CD4-positive, alpha-beta T cell treated with Interleukin-2 at 100 ng/mL for 4 hours (primary cell): ENCODE measurements around the gene POLR2I.
A peak's percentile ranks its signal among the peaks of the same experiment; 100 is the strongest.

Source experiments
- DNase-seq: peaks from one replicate; pipeline ENCODE4 v3.0.0-alpha.2; 2020; ENCODE audit warnings: low spot score

POLR2I gene

DNA sequence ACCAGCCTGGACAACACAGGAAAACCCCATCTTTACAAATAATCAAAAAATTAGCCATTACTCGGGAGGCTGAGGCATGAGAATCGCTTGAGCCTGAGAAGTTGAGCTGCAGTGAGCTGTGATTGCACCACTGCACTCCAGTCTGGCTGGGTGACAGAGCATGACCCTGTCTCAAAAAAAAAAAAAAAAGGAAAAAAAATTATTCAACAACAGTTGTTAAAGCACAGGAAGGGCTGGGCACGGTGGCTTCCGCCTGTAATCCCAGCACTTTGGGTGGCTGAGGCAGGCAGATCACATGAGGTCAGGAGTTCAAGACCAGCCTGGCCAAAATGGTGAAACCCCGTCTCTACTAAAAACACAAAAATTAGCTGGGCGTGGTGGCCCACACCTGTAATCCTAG lies 16.5 kb upstream of the POLR2I start:
- peak; percentile 26 for DNase-seq

DNA sequence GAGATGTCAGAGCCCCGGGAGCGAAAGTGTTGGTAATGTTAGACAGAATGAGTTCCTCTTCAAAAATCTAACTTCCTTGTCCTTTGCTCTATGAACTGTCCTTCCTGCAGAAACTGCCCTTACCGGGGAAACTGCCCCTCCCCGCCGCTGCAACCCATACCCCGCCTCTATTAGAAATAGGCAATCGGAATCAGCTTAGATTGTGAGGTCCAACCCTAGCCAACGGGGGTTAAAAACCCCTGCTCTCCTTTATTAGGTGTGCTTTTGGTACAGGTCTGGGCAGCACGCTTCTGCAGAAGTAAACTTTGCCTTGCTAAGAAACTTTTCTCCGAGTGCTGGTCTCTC lies 13.7 kb upstream of the POLR2I start:
- DNase-seq, result no peak

DNA sequence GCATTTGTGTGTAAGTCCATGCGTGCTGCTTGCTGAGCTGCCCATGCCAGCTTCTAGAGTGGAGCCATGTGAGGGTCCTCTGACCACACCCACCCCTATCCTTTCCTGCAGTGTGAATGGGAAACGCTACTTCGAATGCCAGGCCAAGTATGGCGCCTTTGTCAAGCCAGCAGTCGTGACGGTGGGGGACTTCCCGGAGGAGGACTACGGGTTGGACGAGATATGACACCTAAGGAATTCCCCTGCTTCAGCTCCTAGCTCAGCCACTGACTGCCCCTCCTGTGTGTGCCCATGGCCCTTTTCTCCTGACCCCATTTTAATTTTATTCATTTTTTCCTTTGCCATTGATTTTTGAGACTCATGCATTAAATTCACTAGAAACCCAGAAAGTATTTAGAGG lies 10.9 kb upstream of the POLR2I start:
- DNase-seq, result no peak

DNA sequence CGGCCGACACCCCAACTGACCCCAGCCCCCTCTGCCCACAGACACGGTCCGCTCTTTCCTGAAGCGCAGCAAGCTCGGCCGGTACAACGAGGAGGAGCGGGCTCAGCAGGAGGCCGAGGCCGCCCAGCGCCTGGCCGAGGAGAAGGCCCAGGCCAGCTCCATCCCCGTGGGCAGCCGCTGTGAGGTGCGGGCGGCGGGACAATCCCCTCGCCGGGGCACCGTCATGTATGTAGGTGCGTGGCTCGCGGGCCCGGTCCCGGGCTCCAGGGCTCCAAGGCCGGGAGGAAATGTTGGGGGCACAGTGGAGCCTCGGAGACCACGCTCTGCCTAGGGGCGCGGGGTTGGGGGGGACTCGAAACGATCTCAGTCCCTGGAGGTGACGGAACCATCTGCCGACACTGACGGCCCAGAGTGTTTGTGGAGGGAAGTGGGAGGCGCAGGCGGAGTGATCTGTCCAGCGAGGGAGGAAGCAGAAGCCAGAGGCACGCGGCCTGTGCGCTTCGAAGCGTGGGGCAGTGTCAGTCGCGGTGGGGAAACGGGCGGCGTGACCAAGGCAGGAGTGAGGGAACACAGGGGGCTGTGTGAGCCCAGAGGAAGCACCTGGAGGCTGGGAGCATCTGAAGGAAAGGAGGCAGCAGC lies 6.9 kb upstream of the POLR2I start:
- no peak for DNase-seq

DNA sequence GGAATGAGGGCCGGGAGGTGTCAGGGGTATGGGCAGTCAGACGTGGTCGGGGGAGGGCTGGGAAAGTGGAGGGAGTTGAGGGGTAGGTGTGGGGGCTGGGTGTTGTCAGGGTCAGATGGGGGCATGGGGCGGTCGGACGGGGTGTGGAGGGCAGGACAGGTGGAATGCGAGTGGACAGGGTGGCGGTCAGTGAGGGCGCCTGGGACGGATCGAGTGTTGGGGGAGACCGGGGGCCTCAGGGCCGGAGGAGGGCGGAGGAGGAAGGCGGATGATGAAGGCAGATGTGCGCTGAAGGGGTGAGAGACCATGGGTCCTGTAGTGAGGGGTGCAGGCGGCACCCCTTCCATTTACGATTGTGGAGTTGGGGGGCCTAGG lies 6.3 kb upstream of the POLR2I start:
- no peak for DNase-seq

DNA sequence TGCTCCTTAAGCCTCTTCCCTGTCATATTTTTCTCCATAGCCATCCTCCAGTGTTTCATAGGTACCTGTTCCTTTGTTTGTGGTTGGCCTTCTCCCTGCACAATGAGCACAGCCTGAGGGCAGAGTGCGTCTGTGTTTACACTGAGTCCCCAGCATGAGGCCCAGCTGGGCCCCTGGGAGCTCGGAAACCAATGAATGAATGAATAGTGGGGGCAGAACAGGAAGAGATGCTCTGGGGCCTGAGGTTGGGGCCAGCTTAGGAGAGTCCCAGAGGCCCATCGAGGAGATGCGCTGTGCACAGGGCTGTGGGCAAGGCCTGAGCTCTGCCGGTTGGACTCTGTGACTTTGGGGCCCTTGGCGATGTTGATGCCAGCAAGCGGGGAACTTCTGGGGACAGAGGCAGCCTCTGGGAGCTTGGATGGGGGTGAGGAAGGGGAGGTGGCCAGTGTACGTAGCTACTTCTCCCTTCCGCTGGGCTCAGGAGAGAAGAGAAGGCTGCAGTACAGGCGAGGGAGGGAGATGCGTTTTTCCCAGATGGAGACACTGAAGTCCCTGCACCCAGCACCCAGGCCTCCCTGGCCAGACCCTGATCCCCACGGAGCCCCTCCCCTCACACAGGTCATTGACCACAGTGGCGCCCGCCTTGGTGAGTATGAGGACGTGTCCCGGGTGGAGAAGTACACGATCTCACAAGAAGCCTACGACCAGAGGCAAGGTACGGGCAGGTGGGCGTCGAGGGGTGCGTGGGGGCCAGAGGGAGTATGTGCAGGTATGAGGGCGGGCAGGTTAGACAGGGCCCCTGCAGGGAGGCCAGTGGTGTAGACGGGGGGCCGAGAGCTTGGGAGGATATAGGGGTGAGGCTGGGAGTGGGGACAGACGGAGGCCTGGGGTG lies 5.7 kb upstream of the POLR2I start:
- no peak for DNase-seq

GRCh38 chr19:36116344-36116637 lies 1.6 kb upstream of the POLR2I start:
- no peak for DNase-seq

DNA sequence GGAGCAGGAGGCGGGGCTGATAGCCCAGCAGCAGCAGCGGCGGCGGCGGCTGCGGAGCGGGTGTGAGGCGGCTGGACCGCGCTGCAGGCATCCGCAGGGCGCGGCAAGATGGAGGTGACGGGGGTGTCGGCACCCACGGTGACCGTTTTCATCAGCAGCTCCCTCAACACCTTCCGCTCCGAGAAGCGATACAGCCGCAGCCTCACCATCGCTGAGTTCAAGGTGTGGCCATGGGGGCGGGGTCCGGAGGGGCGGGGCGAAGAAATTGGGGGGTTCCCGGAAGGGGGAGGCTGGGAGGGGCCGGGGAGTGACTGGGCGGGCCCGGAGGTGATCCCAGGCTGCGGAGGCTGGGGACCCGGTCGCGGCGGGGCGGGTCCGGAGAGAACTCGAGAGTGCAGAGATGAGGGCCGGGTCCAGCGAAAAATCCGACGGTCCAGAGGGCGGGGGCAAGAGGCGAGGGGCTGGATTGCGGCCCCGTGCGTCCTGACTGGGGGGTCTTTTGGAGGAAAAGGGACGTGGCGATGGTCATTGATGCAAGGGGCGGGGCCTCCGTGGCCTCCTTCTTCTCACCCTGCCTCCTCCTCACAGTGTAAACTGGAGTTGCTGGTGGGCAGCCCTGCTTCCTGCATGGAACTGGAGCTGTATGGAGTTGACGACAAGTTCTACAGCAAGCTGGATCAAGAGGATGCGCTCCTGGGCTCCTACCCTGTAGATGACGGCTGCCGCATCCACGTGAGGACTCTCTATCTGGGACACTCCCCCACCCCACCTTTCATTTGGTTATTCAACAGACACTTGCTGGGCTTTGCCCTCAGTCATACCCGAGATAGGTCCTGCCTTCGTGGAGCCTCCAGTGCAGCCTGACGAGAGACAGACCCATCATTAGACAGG lies 1.0 kb upstream of the POLR2I start, which contains the start of gene TBCB:
Gene TBCB, plus strand, starts transcription at position 16 of the 891 bp plus-strand sequence. Its CDS starts 93 bp downstream, at position 109.
- DNase-seq, result peak; percentile 92

DNA sequence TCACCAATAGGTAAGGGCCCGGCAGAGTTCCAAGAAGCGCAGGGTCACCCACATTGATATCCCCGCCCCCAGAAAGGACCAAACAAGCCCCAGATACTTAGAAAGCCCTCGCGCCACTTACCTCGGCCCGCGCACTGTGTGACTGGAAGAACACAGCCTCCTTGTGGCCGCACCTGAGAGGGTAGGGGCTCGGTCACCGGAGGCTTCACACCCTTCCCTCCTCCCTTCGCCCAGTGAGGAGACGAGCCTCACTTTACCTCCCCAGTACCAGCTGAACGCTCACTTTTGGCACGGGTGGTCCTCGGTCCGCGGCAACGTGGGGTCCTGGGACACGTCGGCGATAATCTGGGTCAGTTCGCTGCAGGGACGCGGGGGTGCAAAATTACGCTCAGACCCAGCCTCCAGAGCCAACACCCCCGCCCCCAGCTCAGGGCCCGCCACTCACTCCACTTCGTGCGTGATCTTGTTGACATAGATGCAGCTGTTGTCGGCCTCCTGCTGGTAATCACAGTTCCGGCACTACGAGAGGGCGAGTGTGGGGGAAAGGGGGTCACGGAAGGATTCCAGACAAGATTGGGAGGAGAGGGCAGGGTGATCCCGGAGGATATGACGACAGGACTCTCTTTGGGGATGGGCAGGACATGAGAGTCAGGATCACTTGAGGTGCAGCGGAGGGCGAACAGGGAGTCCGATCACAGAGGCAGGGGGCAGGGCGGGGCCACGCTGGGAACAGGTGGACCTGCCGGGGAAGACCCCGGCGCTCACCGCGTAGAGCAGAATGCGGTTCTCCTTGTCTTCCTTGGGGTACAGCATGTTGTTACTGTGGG lies 568 bp downstream of the POLR2I start:
- DNase-seq, result no peak

DNA sequence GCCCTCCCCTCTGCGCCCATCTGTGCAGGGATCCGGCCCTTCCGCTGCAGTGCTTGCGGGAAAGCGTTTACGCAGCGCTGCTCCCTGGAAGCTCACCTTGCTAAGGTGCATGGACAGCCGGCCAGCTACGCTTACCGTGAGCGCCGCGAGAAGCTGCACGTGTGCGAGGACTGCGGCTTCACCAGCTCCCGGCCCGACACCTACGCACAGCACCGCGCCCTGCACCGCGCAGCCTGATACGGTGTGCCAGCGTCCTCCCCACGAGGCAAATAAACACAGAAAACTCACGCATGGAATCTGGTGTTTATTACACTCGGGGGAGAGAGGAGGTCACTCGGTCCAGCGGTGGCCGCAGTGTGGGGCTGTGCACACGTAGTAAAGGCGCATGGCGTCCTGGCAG lies 1.2 kb downstream of the POLR2I start:
- DNase-seq, result no peak

DNA sequence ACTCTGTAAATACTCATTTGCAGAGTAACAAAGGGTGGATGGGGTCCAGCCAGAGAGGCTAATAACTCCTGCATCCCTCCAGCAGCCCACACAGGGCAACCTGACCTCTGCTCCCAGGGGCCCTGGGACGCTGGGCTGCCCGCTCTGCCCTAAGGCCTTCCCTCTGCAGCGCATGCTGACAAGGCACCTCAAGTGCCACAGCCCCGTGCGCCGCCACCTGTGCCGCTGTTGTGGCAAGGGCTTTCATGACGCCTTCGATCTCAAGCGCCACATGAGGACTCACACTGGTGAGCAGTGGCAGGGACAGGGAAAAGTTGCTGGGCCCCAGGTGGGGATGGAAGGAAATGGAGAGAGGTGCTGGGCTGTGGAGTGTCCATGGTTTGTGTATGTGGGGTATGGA lies 2.0 kb downstream of the POLR2I start:
- no peak for DNase-seq

DNA sequence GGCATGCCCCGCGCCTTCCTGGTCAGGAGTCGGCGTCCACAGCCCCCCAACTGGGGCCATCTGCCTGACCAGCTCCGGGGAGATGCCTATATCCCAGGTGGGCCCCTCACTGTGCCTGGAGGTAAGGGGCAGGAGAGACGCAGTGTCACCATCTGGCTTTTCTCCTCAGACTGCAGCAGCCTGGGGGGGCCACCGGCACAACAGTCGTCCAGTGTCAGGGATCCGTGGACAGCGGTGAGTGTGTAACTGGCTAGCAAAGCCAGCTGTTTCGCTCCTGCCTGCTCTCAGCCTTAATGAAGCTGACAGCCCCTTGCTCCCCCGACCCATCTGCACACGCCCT lies 3.5 kb downstream of the POLR2I start:
- DNase-seq, result no peak

- DNase-seq, result no peak
Observed at GRCh38 chr19:36110487-36111199, 4.0 kb downstream of the POLR2I start, which contains the start of gene OVOL3. Gene OVOL3 (plus strand): TSS chr19:36111143. CDS start chr19:36111203, 60 bp downstream.

DNA sequence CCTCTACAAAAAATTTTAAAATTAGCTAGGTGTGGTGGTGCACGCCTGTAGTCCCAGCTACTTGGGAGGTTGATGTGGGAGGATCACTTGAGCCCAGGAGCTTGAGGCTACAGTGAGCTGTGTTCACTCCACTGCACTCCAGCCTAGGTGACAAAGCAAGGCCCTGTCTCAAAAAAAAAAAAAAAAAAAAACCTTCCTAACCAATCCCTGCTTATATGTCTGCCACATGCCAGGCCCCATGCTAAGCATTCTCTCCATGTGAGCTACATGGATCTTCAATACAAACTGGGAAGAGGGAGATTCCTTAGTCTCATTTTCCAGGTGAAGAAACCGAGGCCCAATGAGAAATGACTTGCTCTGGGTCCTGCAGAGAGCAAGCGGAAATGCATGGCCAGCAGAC lies 6.0 kb downstream of the POLR2I start:
- no peak for DNase-seq

DNA sequence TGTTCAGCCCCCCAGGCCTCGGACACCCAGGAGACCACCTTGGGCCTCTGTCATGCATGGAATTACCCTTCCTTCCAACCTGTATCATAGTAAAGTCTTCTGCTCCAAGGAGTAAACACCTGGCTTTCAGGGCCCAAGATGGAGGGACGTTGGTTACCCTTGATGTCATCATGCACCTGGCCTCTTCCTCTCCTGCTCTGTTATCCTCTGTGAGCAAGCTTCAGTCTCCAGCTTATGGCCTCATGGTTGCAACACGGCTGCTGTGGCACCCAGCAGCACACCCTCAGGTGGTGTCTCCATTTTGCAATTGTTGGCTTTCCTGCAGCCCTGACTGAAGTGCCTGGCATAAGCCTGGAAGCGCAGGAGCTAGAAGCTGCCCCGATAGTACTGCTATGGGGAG lies 7.7 kb downstream of the POLR2I start:
- DNase-seq, result no peak

DNA sequence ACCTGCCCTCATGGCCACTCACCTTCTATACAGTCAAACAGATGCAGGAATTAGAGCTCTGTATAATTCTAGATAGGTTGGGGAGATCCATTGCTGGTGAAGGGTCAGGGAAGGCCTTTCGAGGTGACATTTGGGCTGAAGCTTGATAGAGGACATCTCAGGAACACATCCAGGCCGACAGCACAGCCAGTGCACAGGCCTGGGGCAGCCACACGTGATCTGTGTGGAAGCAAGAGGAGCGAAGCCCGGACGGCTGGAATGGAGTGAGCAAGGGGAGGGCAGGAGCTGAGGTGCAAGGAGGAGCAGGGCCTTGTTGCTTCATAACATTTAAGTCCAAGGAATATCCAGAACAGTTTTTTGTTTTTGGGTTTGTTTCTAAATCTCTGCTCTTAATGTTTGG lies 8.2 kb downstream of the POLR2I start:
- DNase-seq, result no peak

DNA sequence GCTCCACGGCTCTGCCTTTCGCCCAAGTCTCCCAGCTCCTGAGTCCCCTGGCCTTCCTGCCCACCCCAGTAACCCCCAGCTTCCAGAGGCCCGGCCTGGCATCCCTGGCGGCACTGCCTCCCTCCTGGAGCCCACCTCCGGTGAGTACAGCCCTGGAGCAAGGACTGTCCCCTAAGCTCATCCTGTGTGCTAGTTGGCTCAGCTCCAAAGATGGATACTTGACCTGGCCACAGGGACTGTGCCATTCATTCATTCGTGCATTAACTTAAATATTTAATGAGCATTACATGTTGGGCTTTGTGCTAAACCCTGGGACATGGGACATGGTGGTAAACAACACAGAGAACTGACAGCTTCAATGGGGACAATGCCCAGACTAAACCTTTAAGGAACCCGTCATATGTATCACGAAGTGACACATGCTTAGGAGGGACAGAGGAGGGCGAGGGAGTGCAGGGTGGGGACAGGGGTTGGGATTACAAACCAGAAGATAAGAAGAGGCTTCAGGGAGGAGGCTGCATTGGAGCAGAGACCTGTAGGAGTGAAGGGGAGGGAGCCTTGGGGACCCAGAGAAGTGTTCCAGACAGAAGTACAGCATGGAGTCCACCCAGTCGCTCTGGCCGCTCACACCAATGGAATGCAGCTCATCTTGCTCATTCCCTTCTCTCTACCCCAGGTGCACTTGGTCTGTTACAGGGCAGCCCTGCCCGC lies 10.7 kb downstream of the POLR2I start:
- no peak for DNase-seq

DNA sequence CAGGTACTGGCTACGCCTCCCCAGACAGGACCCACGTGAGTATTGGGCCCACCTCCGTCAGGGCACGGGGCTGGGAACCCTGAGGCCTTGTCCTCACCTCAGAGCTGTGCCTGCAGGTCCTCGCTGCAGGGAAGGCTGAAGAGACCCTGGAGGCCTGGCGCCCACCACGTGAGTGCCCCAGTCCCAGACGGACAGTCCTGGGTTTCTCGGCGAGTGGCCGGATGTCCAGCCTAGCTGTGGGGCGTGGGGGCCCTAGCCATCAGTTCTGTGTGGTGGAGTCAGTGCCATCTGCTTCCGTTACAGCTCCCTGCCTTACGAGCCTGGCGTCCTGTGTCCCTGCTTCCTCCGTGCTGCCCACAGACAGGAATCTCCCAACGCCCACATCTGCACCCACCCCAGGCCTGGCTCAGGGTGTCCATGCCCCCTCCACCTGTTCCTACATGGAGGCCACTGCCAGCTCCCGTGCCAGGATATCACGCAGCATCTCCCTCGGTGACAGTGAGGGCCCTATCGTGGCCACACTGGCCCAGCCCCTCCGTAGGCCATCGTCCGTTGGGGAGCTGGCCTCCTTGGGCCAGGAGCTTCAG lies 11.5 kb downstream of the POLR2I start:
- no peak for DNase-seq

- no peak for DNase-seq
Observed at GRCh38 chr19:36101550-36102327, 12.9 kb downstream of the POLR2I start.

- DNase-seq, result no peak
Observed at GRCh38 chr19:36100476-36100875, 14.2 kb downstream of the POLR2I start.
